ENCODE measurements around the gene PSMB11. TPM values are rescaled to one million over a fixed set of nuclear protein-coding genes. Genes with fewer than 3 reads are reported as not detected.

Gene PSMB11
- total and polyA plus RNA-seq, 2 donors (not counting 1 experiment from before 2014, with no cell fraction given): not detected

DNA sequence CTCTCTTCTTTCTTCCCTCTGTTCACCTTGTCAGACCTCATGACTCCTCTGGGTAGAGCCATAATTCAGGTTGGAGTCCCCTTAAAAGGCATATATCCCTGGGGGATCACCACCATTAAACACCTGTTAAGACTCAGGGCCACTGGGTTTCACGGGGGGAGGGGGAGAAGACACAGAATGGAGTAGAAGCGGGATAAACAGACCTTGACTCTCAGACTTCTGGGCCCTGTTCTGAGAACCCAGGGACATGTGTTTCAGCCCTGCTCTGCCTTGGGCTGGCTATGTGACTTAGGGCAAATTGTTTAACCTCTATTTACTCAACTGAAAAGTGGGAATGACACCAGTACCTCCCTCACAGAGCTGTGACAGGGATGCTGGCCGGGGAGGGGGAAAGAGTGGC, 10.7 kb downstream of the PSMB11 start:
- no peak for ATAC-seq (ENCODE audit: low read depth)
- no peak overlapping the region for H3K27ac Mint-ChIP-seq
- 100% methylated on average over 2 of the region's 3 CpGs for WGBS (ENCODE audit: insufficient coverage)

DNA sequence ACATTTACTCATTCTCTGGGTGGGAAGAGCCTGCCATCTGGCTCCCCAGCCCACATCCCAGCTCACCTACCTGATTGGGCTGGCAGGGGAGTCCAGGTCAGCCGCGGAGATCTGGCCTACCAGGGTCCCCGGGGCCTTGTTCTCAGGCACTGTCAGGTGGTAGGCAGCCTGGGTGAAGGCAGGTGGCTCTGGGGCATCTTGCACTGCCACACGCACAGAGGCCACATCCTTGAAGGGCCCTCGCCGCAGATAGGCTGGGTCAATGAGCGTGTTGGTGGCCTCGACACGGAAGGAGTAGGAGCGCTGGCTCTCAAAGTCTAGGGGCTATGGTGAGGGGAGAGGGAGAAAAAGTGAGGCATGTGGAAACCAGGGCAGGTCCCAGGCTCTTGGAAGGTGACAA, 11.4 kb downstream of the PSMB11 start:
- no peak overlapping the region for H3K4me3 ChIP-seq (ENCODE audit: control extremely low read depth in 1 of 5, extremely low read depth in 1 of 5, insufficient read depth in 1 of 5, low read depth in 2 of 5, low read length in 4 of 5)
- intact Hi-C loops (cut with micrococcal nuclease): loop anchor here (10.0 kb wide), 2 partner anchors 669 to 749 kb away; no protein-coding TSS in a partner anchor
- Mint-ChIP-seq H3K4me3 (no peak overlapping the region), H3K27ac (no peak overlapping the region), H3K9me3 (ENCODE audit: insufficient read depth) (no peaks in the 10 kb centered on the region), H3K27me3 (no peaks in the 10 kb centered on the region), H3K4me1 (peaks cover 18% of the 10 kb centered on the region)
- no peaks in the 10 kb centered on the region for H3K9me3 ChIP-seq (ENCODE audit: control extremely low read depth in 1 of 3, control insufficient read depth in 2 of 3, insufficient read depth in 1 of 3, low read length in 2 of 3)
- no peak overlapping the region for H3K27ac ChIP-seq (ENCODE audit: low read length in 2 of 2)
- H3K4me2 ChIP-seq (replicated peaks; ENCODE audit: low read depth, low read length, poor library complexity, severe bottlenecking): no peak overlapping the region
- peaks cover 0 to 6% (median 0%) of the 10 kb centered on the region in 4 experiments for H3K27me3 ChIP-seq (replicated peaks in 1 of 4; ENCODE audit: control extremely low read depth in 1 of 4, control insufficient read depth in 3 of 4, insufficient read depth in 4 of 4, low read length in 3 of 4)
- H3K36me3 ChIP-seq (replicated peaks in 1 of 2; ENCODE audit: control extremely low read depth in 1 of 2, control insufficient read depth in 1 of 2, extremely low read depth in 1 of 2, insufficient read depth in 2 of 2, low read length in 1 of 2): peaks cover 0 to 4% of the 10 kb centered on the region in 2 experiments
- 93% methylated on average over 10 of the region's 10 CpGs for WGBS (ENCODE audit: insufficient coverage)
- no peak overlapping the region for H2AFZ ChIP-seq (ENCODE audit: insufficient read depth, low read depth, low read length, poor library complexity, severe bottlenecking)
- H3K9ac ChIP-seq (ENCODE audit: low read length): no peak overlapping the region
- DNase-seq (no peak), ATAC-seq (ENCODE audit: low read depth) (no peak)
- TF ChIP-seq, protein P1, sequence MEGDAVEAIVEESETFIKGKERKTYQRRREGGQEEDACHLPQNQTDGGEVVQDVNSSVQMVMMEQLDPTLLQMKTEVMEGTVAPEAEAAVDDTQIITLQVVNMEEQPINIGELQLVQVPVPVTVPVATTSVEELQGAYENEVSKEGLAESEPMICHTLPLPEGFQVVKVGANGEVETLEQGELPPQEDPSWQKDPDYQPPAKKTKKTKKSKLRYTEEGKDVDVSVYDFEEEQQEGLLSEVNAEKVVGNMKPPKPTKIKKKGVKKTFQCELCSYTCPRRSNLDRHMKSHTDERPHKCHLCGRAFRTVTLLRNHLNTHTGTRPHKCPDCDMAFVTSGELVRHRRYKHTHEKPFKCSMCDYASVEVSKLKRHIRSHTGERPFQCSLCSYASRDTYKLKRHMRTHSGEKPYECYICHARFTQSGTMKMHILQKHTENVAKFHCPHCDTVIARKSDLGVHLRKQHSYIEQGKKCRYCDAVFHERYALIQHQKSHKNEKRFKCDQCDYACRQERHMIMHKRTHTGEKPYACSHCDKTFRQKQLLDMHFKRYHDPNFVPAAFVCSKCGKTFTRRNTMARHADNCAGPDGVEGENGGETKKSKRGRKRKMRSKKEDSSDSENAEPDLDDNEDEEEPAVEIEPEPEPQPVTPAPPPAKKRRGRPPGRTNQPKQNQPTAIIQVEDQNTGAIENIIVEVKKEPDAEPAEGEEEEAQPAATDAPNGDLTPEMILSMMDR (IDR thresholded peaks at IDR 0.05): no peak
- no peak for TF ChIP-seq EZH2 (IDR thresholded peaks at IDR 0.05; ENCODE audit: borderline replicate concordance, insufficient read depth, low read depth, low read length, poor library complexity, severe bottlenecking)
- no peaks in the 10 kb centered on the region for H3K79me2 ChIP-seq (ENCODE audit: control insufficient read depth, insufficient read depth, low read length)
- peaks cover 10 to 21% of the 10 kb centered on the region in 2 donors for H3K4me1 ChIP-seq (ENCODE audit: control insufficient read depth in 2 of 2, insufficient read depth in 2 of 2, low read length in 2 of 2)
- ChIA-PET CTCF (interaction anchor here (0.8 to 19.1 kb wide), 6 partner anchors 21 to 463 kb away, joined by 3 to 1134 read pairs (median 4); partner anchors contain the start of gene AJUBA), POLR2A (no interaction called here)
- H4K20me1 ChIP-seq (ENCODE audit: control insufficient read depth, insufficient read depth, low read length, poor library complexity, severe bottlenecking): peaks cover 5% of the 10 kb centered on the region

More for the DNA sequence above, 10.7 kb downstream of the PSMB11 start:
- no peak for DNase-seq
- no peaks in the 10 kb centered on the region for H3K36me3 ChIP-seq (replicated peaks in 1 of 2; ENCODE audit: control extremely low read depth in 1 of 2, control insufficient read depth in 1 of 2, extremely low read depth in 1 of 2, insufficient read depth in 2 of 2, low read length in 1 of 2)
- Mint-ChIP-seq H3K4me3 (no peak overlapping the region), H3K4me1 (peaks cover 14% of the 10 kb centered on the region), H3K9me3 (ENCODE audit: insufficient read depth) (no peaks in the 10 kb centered on the region), H3K27me3 (no peaks in the 10 kb centered on the region)
- no peak overlapping the region for H3K9ac ChIP-seq (ENCODE audit: low read length)
- H2AFZ ChIP-seq (ENCODE audit: insufficient read depth, low read depth, low read length, poor library complexity, severe bottlenecking): no peak overlapping the region
- ChIA-PET POLR2A (no interaction called here), CTCF (interaction anchor here (1.3 to 19.1 kb wide), 2 partner anchors 67 to 133 kb away, joined by 3 to 1134 read pairs; partner anchors contain the start of gene AJUBA)
- H4K20me1 ChIP-seq (ENCODE audit: control insufficient read depth, insufficient read depth, low read length, poor library complexity, severe bottlenecking): no peaks in the 10 kb centered on the region
- TF ChIP-seq, protein P1 (IDR thresholded peaks at IDR 0.05): no peak
- TF ChIP-seq EZH2 (IDR thresholded peaks at IDR 0.05; ENCODE audit: borderline replicate concordance, insufficient read depth, low read depth, low read length, poor library complexity, severe bottlenecking): no peak
- peaks cover 0 to 6% (median 0%) of the 10 kb centered on the region in 4 experiments for H3K27me3 ChIP-seq (replicated peaks in 1 of 4; ENCODE audit: control extremely low read depth in 1 of 4, control insufficient read depth in 3 of 4, insufficient read depth in 4 of 4, low read length in 3 of 4)
- intact Hi-C loops (cut with micrococcal nuclease): loop anchor here (10.0 kb wide), 2 partner anchors 668 to 748 kb away; no protein-coding TSS in a partner anchor
- no peak overlapping the region for H3K27ac ChIP-seq (ENCODE audit: low read length in 2 of 2)
- no peak overlapping the region for H3K4me3 ChIP-seq (ENCODE audit: control extremely low read depth in 1 of 5, extremely low read depth in 1 of 5, insufficient read depth in 1 of 5, low read depth in 2 of 5, low read length in 4 of 5)
- no peaks in the 10 kb centered on the region for H3K9me3 ChIP-seq (ENCODE audit: control extremely low read depth in 1 of 3, control insufficient read depth in 2 of 3, insufficient read depth in 1 of 3, low read length in 2 of 3)
- no peak overlapping the region for H3K4me2 ChIP-seq (replicated peaks; ENCODE audit: low read depth, low read length, poor library complexity, severe bottlenecking)
- no peaks in the 10 kb centered on the region for H3K79me2 ChIP-seq (ENCODE audit: control insufficient read depth, insufficient read depth, low read length)
- H3K4me1 ChIP-seq (ENCODE audit: control insufficient read depth in 2 of 2, insufficient read depth in 2 of 2, low read length in 2 of 2): peaks cover 10 to 13% of the 10 kb centered on the region in 2 donors
